ENCODE data around the gene MAB21L3. TPM values are rescaled to one million over a fixed set of nuclear protein-coding genes. Genes with fewer than 3 reads are reported as not detected.
A peak's percentile ranks its signal among the peaks of the same experiment; 100 is the strongest.

Gene MAB21L3
- total and polyA plus RNA-seq, 3 experiments from 2014 or later = not detected

GRCh38 chr1:116113615-116114014, 2.4 kb downstream of the MAB21L3 start:
- no peaks in the 10 kb centered on the region for H3K36me3 ChIP-seq (ENCODE audit: insufficient read depth, low read length)
- H3K27me3 ChIP-seq (ENCODE audit: insufficient read depth, low read length, poor library complexity, severe bottlenecking) = no peaks in the 10 kb centered on the region
- H3K36me3 Mint-ChIP-seq = no peaks in the 10 kb centered on the region
- no peak overlapping the region for H3K27ac Mint-ChIP-seq
- POLR2A ChIA-PET = no interaction called here
- H3K4me3 ChIP-seq (ENCODE audit: low read length) = no peak overlapping the region
- peaks cover 1 to 38% of the 10 kb centered on the region in 2 donors for H3K27me3 Mint-ChIP-seq
- CTCF ChIA-PET = no interaction called here
- H3K4me1 ChIP-seq (ENCODE audit: insufficient read depth, low read length) = no peaks in the 10 kb centered on the region
- no peak overlapping the region for H3K27ac ChIP-seq (ENCODE audit: low read depth, low read length)
- H3K9me3 Mint-ChIP-seq = no peaks in the 10 kb centered on the region
- H3K9me3 ChIP-seq (ENCODE audit: low read length) = no peaks in the 10 kb centered on the region
- no peak overlapping the region for H3K4me3 Mint-ChIP-seq
- DNase-seq = no peak
- no peaks in the 10 kb centered on the region for H3K4me1 Mint-ChIP-seq

GRCh38 chr1:116115476-116116439, 4.6 kb downstream of the MAB21L3 start:
- no peak overlapping the region for H3K4me3 ChIP-seq (ENCODE audit: low read length)
- peaks cover 4 to 34% of the 10 kb centered on the region in 2 donors for H3K27me3 Mint-ChIP-seq
- H3K36me3 Mint-ChIP-seq = no peaks in the 10 kb centered on the region
- ChIA-PET POLR2A (no interaction called here), CTCF (no interaction called here)
- H3K9me3 Mint-ChIP-seq = no peaks in the 10 kb centered on the region
- no peaks in the 10 kb centered on the region for H3K36me3 ChIP-seq (ENCODE audit: insufficient read depth, low read length)
- no peaks in the 10 kb centered on the region for H3K4me1 ChIP-seq (ENCODE audit: insufficient read depth, low read length)
- no peak overlapping the region for H3K4me3 Mint-ChIP-seq
- DNase-seq = no peak
- H3K27me3 ChIP-seq (ENCODE audit: insufficient read depth, low read length, poor library complexity, severe bottlenecking) = no peaks in the 10 kb centered on the region
- H3K4me1 Mint-ChIP-seq = no peaks in the 10 kb centered on the region
- no peaks in the 10 kb centered on the region for H3K9me3 ChIP-seq (ENCODE audit: low read length)
- H3K27ac ChIP-seq (ENCODE audit: low read depth, low read length) = no peak overlapping the region
- H3K27ac Mint-ChIP-seq = no peak overlapping the region

GRCh38 chr1:116118471-116118870, 7.3 kb downstream of the MAB21L3 start:
- peaks cover 12 to 28% of the 10 kb centered on the region in 2 donors for H3K27me3 Mint-ChIP-seq

GRCh38 chr1:116119876-116120275, 8.7 kb downstream of the MAB21L3 start:
- Mint-ChIP-seq H3K36me3 (no peaks in the 10 kb centered on the region), H3K4me1 (no peaks in the 10 kb centered on the region), H3K27ac (no peak overlapping the region), H3K27me3 (peaks cover 12 to 38% of the 10 kb centered on the region in 2 donors), H3K9me3 (no peaks in the 10 kb centered on the region), H3K4me3 (no peak overlapping the region)
- Histone ChIP-seq H3K27me3 (ENCODE audit: insufficient read depth, low read length, poor library complexity, severe bottlenecking) (no peaks in the 10 kb centered on the region), H3K4me3 (ENCODE audit: low read length) (no peak overlapping the region), H3K27ac (ENCODE audit: low read depth, low read length) (no peak overlapping the region), H3K4me1 (ENCODE audit: insufficient read depth, low read length) (no peaks in the 10 kb centered on the region), H3K9me3 (ENCODE audit: low read length) (no peaks in the 10 kb centered on the region), H3K36me3 (ENCODE audit: insufficient read depth, low read length) (no peaks in the 10 kb centered on the region)
- CTCF ChIA-PET = no interaction called here
- no peak for DNase-seq
- POLR2A ChIA-PET = interaction anchor here (0.7 kb wide), 1 partner anchor 867 kb away, joined by 3 read pairs; no protein-coding TSS in a partner anchor

More at GRCh38 chr1:116118471-116118870, 7.3 kb downstream of the MAB21L3 start:
- no peak overlapping the region for H3K27ac ChIP-seq (ENCODE audit: low read depth, low read length)
- no peak overlapping the region for H3K4me3 Mint-ChIP-seq
- no peak overlapping the region for H3K4me3 ChIP-seq (ENCODE audit: low read length)
- no peak overlapping the region for H3K27ac Mint-ChIP-seq
- no peaks in the 10 kb centered on the region for H3K9me3 Mint-ChIP-seq
- DNase-seq = no peak
- H3K9me3 ChIP-seq (ENCODE audit: low read length) = no peaks in the 10 kb centered on the region
- H3K27me3 ChIP-seq (ENCODE audit: insufficient read depth, low read length, poor library complexity, severe bottlenecking) = no peaks in the 10 kb centered on the region
- CTCF ChIA-PET = no interaction called here
- no peaks in the 10 kb centered on the region for H3K36me3 Mint-ChIP-seq
- H3K4me1 Mint-ChIP-seq = no peaks in the 10 kb centered on the region
- H3K4me1 ChIP-seq (ENCODE audit: insufficient read depth, low read length) = no peaks in the 10 kb centered on the region
- no peaks in the 10 kb centered on the region for H3K36me3 ChIP-seq (ENCODE audit: insufficient read depth, low read length)
- POLR2A ChIA-PET = no interaction called here

GRCh38 chr1:116122955-116123757, 12.0 kb downstream of the MAB21L3 start:
- peaks cover 5% of the 10 kb centered on the region for H3K4me1 ChIP-seq (ENCODE audit: insufficient read depth, low read length)
- H3K4me3 Mint-ChIP-seq = no peak overlapping the region

DNA sequence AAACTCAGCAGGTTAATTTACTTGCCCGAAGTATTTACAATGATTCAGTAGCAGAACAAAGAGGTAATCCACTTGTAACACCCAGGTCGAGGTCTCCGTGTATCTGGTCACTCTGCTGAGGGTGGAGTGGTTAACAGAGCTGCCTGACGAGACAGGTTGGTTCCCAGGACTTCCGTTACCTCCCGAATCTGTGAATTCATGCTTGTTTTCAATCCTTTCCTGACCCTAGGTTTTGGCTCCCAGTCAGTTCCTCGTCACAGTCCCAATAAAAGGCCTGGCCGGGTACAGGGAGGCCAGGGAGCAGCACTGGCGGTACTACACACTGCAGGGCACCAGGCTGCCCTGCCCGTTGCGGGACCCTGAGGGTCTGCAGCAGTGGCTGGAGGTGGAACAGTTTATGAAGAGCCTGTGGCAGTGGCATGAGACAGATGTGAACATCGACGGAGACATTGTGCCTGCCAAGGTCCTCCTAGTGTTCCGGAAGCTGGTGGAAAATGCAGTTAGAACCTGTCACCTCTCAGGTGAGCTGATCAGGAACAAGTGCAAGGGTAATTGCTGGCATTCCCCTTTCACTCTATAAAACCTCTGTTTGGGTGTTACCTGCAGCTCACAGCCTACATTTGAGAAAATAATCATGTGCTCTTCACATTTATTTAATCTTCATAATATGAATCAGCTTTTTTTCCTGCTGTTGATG, 12.8 kb downstream of the MAB21L3 start:
- no peak overlapping the region for H3K4me3 Mint-ChIP-seq
- CTCF ChIA-PET = no interaction called here
- POLR2A ChIA-PET = no interaction called here

More at GRCh38 chr1:116122955-116123757, 12.0 kb downstream of the MAB21L3 start:
- Histone ChIP-seq H3K27me3 (ENCODE audit: insufficient read depth, low read length, poor library complexity, severe bottlenecking) (no peaks in the 10 kb centered on the region), H3K4me3 (ENCODE audit: low read length) (no peak overlapping the region), H3K9me3 (ENCODE audit: low read length) (no peaks in the 10 kb centered on the region), H3K36me3 (ENCODE audit: insufficient read depth, low read length) (no peaks in the 10 kb centered on the region), H3K27ac (ENCODE audit: low read depth, low read length) (no peak overlapping the region)
- Mint-ChIP-seq H3K27me3 (peaks cover 10 to 53% of the 10 kb centered on the region in 2 donors), H3K27ac (no peak overlapping the region), H3K9me3 (no peaks in the 10 kb centered on the region), H3K36me3 (no peaks in the 10 kb centered on the region), H3K4me1 (peaks cover 13 to 26% (median 20%) of the 10 kb centered on the region in 3 donors)
- DNase-seq = no peak
- ChIA-PET POLR2A (no interaction called here), CTCF (interaction anchor here (1.1 kb wide), 1 partner anchor 17 kb away, joined by 3 read pairs; no protein-coding TSS in a partner anchor)

DNA sequence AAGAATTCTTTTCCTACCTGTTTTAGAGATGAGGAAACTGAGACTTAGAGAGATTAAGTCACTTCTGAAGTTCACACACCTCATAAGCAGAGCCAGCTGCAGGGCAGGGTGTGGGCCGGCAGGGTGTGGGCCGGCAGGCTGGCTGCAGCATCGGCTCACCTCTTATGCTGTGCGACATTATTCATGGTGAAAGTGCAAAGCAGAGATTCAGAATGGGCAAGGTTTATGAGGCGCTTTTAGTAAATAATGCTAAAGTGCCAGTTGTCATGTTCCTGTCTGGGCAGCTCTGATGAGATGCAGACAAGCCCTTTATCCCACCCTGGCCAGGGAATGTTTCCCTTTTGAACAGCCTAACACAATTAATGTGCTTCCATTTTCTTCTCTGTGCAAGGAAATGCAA, 14.6 kb downstream of the MAB21L3 start:
- H3K9me3 Mint-ChIP-seq = no peaks in the 10 kb centered on the region
- peak overlapping the region in 1 of 8 donors; percentile 17 for H3K27ac Mint-ChIP-seq

More for the DNA sequence above, 12.8 kb downstream of the MAB21L3 start:
- no peaks in the 10 kb centered on the region for H3K36me3 Mint-ChIP-seq
- no peak for DNase-seq
- peaks cover 20 to 35% (median 28%) of the 10 kb centered on the region in 3 donors for H3K4me1 Mint-ChIP-seq
- Histone ChIP-seq H3K4me3 (ENCODE audit: low read length) (no peak overlapping the region), H3K27me3 (ENCODE audit: insufficient read depth, low read length, poor library complexity, severe bottlenecking) (no peaks in the 10 kb centered on the region), H3K9me3 (ENCODE audit: low read length) (no peaks in the 10 kb centered on the region), H3K27ac (ENCODE audit: low read depth, low read length) (no peak overlapping the region), H3K4me1 (ENCODE audit: insufficient read depth, low read length) (peaks cover 13% of the 10 kb centered on the region), H3K36me3 (ENCODE audit: insufficient read depth, low read length) (no peaks in the 10 kb centered on the region)
- H3K27me3 Mint-ChIP-seq = peaks cover 10 to 46% of the 10 kb centered on the region in 2 donors
- no peaks in the 10 kb centered on the region for H3K9me3 Mint-ChIP-seq
- no peak overlapping the region for H3K27ac Mint-ChIP-seq

More for the DNA sequence above, 14.6 kb downstream of the MAB21L3 start:
- Histone ChIP-seq H3K4me1 (ENCODE audit: insufficient read depth, low read length) (peaks cover 15% of the 10 kb centered on the region), H3K4me3 (ENCODE audit: low read length) (no peak overlapping the region), H3K27me3 (ENCODE audit: insufficient read depth, low read length, poor library complexity, severe bottlenecking) (no peaks in the 10 kb centered on the region), H3K27ac (ENCODE audit: low read depth, low read length) (no peak overlapping the region), H3K9me3 (ENCODE audit: low read length) (no peaks in the 10 kb centered on the region), H3K36me3 (ENCODE audit: insufficient read depth, low read length) (no peaks in the 10 kb centered on the region)
- peaks cover 21 to 40% (median 29%) of the 10 kb centered on the region in 3 donors for H3K4me1 Mint-ChIP-seq
- H3K27me3 Mint-ChIP-seq = peaks cover 12 to 47% of the 10 kb centered on the region in 2 donors
- peak overlapping the region in 1 of 7 donors; percentile 45 for H3K4me3 Mint-ChIP-seq
- no peak for DNase-seq
- CTCF ChIA-PET = interaction anchor here (1.2 kb wide), 1 partner anchor 13 kb away, joined by 4 read pairs; no protein-coding TSS in a partner anchor
- POLR2A ChIA-PET = no interaction called here
- H3K36me3 Mint-ChIP-seq = no peaks in the 10 kb centered on the region
